Measurements from ENCODE around the gene TNIK. TPM values are rescaled to one million over a fixed set of nuclear protein-coding genes. Genes with fewer than 3 reads are reported as not detected.

Gene TNIK
- total RNA-seq, 1 donor from 2014 or later, result 1.5 TPM

- H3K4me1 Mint-ChIP-seq (ENCODE audit: low read depth, unreplicated experiment), result peaks cover 11% of the 10 kb centered on the region
- no peak overlapping the region for H3K27ac Mint-ChIP-seq (ENCODE audit: unreplicated experiment)
- TF ChIP-seq CTCF (IDR thresholded peaks at IDR 0.05; ENCODE audit: partially characterized antibody, unreplicated experiment), result no peak
- H3K9me3 Mint-ChIP-seq (ENCODE audit: unreplicated experiment), result no peaks in the 10 kb centered on the region
- DNase-seq, result no peak
- H3K27me3 Mint-ChIP-seq (ENCODE audit: unreplicated experiment), result peaks cover 14% of the 10 kb centered on the region
- no peaks in the 10 kb centered on the region for H3K36me3 Mint-ChIP-seq (ENCODE audit: unreplicated experiment)
- no peak overlapping the region for H3K4me3 Mint-ChIP-seq (ENCODE audit: unreplicated experiment)
Measured at GRCh38 chr3:171456765-171457606, 3.2 kb downstream of the TNIK start.

GRCh38 chr3:171455603-171456550, 4.3 kb downstream of the TNIK start:
- no peak overlapping the region for H3K27ac Mint-ChIP-seq (ENCODE audit: unreplicated experiment)
- TF ChIP-seq CTCF (IDR thresholded peaks at IDR 0.05; ENCODE audit: partially characterized antibody, unreplicated experiment), result no peak
- H3K4me1 Mint-ChIP-seq (ENCODE audit: low read depth, unreplicated experiment), result peaks cover 11% of the 10 kb centered on the region
- no peaks in the 10 kb centered on the region for H3K36me3 Mint-ChIP-seq (ENCODE audit: unreplicated experiment)
- no peaks in the 10 kb centered on the region for H3K9me3 Mint-ChIP-seq (ENCODE audit: unreplicated experiment)
- peaks cover 10% of the 10 kb centered on the region for H3K27me3 Mint-ChIP-seq (ENCODE audit: unreplicated experiment)
- no peak overlapping the region for H3K4me3 Mint-ChIP-seq (ENCODE audit: unreplicated experiment)
- no peak for DNase-seq

- Mint-ChIP-seq H3K36me3 (ENCODE audit: unreplicated experiment) (no peaks in the 10 kb centered on the region), H3K27me3 (ENCODE audit: unreplicated experiment) (peaks cover 4% of the 10 kb centered on the region), H3K4me1 (ENCODE audit: low read depth, unreplicated experiment) (peaks cover 8% of the 10 kb centered on the region), H3K9me3 (ENCODE audit: unreplicated experiment) (no peaks in the 10 kb centered on the region), H3K27ac (ENCODE audit: unreplicated experiment) (no peak overlapping the region), H3K4me3 (ENCODE audit: unreplicated experiment) (no peak overlapping the region)
- no peak for DNase-seq
- no peak for TF ChIP-seq CTCF (IDR thresholded peaks at IDR 0.05; ENCODE audit: partially characterized antibody, unreplicated experiment)
Measured at GRCh38 chr3:171454041-171454440, 6.2 kb downstream of the TNIK start.

GRCh38 chr3:171453180-171453886, 6.9 kb downstream of the TNIK start:
- H3K4me3 Mint-ChIP-seq (ENCODE audit: unreplicated experiment), result no peak overlapping the region
- DNase-seq, result peak; percentile 48
- H3K27ac Mint-ChIP-seq (ENCODE audit: unreplicated experiment), result no peak overlapping the region
- TF ChIP-seq CTCF (IDR thresholded peaks at IDR 0.05; ENCODE audit: partially characterized antibody, unreplicated experiment), result peak; percentile 44
- H3K9me3 Mint-ChIP-seq (ENCODE audit: unreplicated experiment), result no peaks in the 10 kb centered on the region
- peaks cover 2% of the 10 kb centered on the region for H3K27me3 Mint-ChIP-seq (ENCODE audit: unreplicated experiment)
- H3K4me1 Mint-ChIP-seq (ENCODE audit: low read depth, unreplicated experiment), result peaks cover 1% of the 10 kb centered on the region
- no peaks in the 10 kb centered on the region for H3K36me3 Mint-ChIP-seq (ENCODE audit: unreplicated experiment)

All from glutamatergic neuron (in vitro differentiated cells).